Iris pigment epithelial cell (primary cell): ENCODE data around the gene AQP3.
"Not testable (repeated sequence)": the region's sequence is repeated elsewhere in the genome, so short reads cannot be mapped to it uniquely, and the experiment has no call there.

ENCODE experiments used
- DNase-seq: peaks from one replicate; pipeline ENCODE4 v3.0.0-alpha.2; 2011; ENCODE audit warnings: low read depth

Gene AQP3

GRCh38 chr9:33408087-33408486 lies 39.3 kb downstream of the AQP3 start:
- DNase-seq = no peak

GRCh38 chr9:33407061-33407460 lies 40.3 kb downstream of the AQP3 start:
- DNase-seq = no peak

GRCh38 chr9:33404788-33405362 lies 42.5 kb downstream of the AQP3 start:
- DNase-seq = no peak

GRCh38 chr9:33403941-33404787 lies 43.2 kb downstream of the AQP3 start:
- DNase-seq = no peak

- not testable (repeated sequence) for DNase-seq
These were observed 45.0 kb downstream of the AQP3 start, which contains the start of gene AQP7 for GRCh38 chr9:33402371-33402770. AQP7 (minus strand) TSS chr9:33402568; CDS start chr9:33401262, 1,306 bp downstream.

- not testable (repeated sequence) for DNase-seq
These were observed 45.6 kb downstream of the AQP3 start for GRCh38 chr9:33401809-33402208.

- DNase-seq = not testable (repeated sequence)
These were observed 48.3 kb downstream of the AQP3 start for GRCh38 chr9:33399047-33399446.

- not testable (repeated sequence) for DNase-seq
These were observed 49.6 kb downstream of the AQP3 start for GRCh38 chr9:33397801-33398200.

GRCh38 chr9:33395159-33395879 lies 52.1 kb downstream of the AQP3 start:
- DNase-seq = not testable (repeated sequence)

GRCh38 chr9:33393986-33394385 lies 53.4 kb downstream of the AQP3 start:
- DNase-seq = not testable (repeated sequence)

GRCh38 chr9:33393581-33393980 lies 53.8 kb downstream of the AQP3 start:
- no peak for DNase-seq

GRCh38 chr9:33392591-33393021 lies 54.8 kb downstream of the AQP3 start:
- DNase-seq = not testable (repeated sequence)
